Spinal cord (tissue), 10 donors: ENCODE results near the gene ARID3A. TPM values are rescaled to one million over a fixed set of nuclear protein-coding genes. Genes with fewer than 3 reads are reported as not detected.
A peak's percentile ranks its signal among the peaks of the same experiment; 100 is the strongest.
"Not testable (repeated sequence)": the region's sequence is repeated elsewhere in the genome, so short reads cannot be mapped to it uniquely, and the experiment has no call there.

ENCODE experiments used
- DNase-seq, 6 donors: peaks; one replicate each; pipeline versions ENCODE4 v3.0.0 to v3.0.0-alpha.2; 2013 to 2015; ENCODE audit warnings: low spot score in 6 of 6, low read depth in 4 of 6
- H3K27ac ChIP-seq: one replicate; pipeline ENCODE4 v1.5.1; 2013; ENCODE audit warnings: low read depth, low read length, control low read depth
- H3K27me3 ChIP-seq: one replicate; pipeline ENCODE4 v1.6.1; 2013; ENCODE audit warnings: low read length; ENCODE audit not compliant: control insufficient read depth, insufficient read depth
- H3K36me3 ChIP-seq: one replicate; pipeline ENCODE4 v1.6.1; 2013; ENCODE audit warnings: low read length; ENCODE audit not compliant: control insufficient read depth, insufficient read depth
- H3K4me1 ChIP-seq: one replicate; pipeline ENCODE4 v1.6.1; 2013; ENCODE audit warnings: low read length; ENCODE audit not compliant: control insufficient read depth, insufficient read depth
- H3K4me3 ChIP-seq: one replicate; pipeline ENCODE4 v1.5.1; 2013; ENCODE audit warnings: low read depth, low read length, control low read depth
- H3K9me3 ChIP-seq: one replicate; pipeline ENCODE4 v1.6.1; 2013; ENCODE audit warnings: low read length; ENCODE audit not compliant: control insufficient read depth, insufficient read depth
- WGBS: methylation state at CpG from one replicate; pipeline ENCODE4 v1.1.5; 2013; ENCODE audit warnings: missing lambda C conversion rate; ENCODE audit not compliant: insufficient coverage; 5-methylcytosine and 5-hydroxymethylcytosine counted together
- polyA plus RNA-seq, 2 donors: library from polyadenylated mRNA; unstranded; fragments of 120-200 nt; gene quantifications; one replicate each; pipeline ENCODE4 v1.2.1, GENCODE V29; 2013; ENCODE audit not compliant: insufficient read length in 2 of 2
- total RNA-seq, 2 donors: library from RNA; depleted of rRNA in 1 of 2; stranded (reverse); fragments of 120-200 nt in 1 of 2; fragments of >200 nt in 1 of 2; gene quantifications; one replicate each; pipeline versions ENCODE4 v1.2.3 to v1.2.4, GENCODE V29; 2013 to 2014
- donor health status: healthy.

ARID3A gene
- total and polyA plus RNA-seq, 4 donors: 4.8 to 14.8 (median 8.9) TPM

DNA sequence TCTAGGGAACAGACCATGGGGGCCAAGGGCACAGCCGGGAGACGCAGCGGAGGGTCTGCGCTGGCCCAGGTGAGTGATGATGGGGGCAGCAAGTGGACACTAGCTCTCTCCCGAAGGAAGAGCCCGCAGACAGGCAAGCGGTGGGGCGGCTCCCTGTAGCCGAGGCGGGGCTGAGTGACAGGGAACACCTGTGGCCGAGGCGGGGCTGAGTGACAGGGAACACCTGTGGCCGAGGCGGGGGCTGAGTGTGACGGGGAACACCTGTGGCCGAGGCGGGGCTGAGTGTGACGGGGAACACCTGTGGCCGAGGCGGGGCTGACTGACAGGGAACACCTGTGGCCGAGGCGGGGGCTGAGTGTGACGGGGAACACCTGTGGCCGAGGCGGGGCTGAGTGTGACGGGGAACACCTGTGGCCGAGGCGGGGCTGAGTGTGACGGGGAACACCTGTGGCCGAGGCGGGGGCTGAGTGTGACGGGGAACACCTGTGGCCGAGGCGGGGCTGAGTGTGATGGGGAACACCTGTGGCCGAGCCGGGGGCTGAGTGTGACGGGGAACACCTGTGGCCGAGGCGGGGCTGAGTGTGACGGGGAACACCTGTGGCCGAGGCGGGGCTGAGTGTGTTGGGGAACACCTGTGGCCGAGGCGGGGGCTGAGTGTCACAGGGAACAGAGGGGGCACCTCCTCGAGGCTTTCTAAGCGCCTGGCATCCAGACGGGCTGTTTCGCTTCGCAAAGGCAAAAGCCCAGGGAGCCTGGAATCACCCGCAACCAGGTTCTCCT is 34.2 kb upstream of the ARID3A start:
- Histone ChIP-seq H3K4me3 (peak overlapping the region; percentile 64), H3K4me1 (peaks cover 20% of the 10 kb centered on the region), H3K36me3 (peaks cover 52% of the 10 kb centered on the region)
- DNase-seq, H3K27me3 ChIP-seq, H3K9me3 ChIP-seq, H3K27ac ChIP-seq: not testable (repeated sequence)
- WGBS: 92% methylated on average over 37 of the region's 50 CpGs

DNA sequence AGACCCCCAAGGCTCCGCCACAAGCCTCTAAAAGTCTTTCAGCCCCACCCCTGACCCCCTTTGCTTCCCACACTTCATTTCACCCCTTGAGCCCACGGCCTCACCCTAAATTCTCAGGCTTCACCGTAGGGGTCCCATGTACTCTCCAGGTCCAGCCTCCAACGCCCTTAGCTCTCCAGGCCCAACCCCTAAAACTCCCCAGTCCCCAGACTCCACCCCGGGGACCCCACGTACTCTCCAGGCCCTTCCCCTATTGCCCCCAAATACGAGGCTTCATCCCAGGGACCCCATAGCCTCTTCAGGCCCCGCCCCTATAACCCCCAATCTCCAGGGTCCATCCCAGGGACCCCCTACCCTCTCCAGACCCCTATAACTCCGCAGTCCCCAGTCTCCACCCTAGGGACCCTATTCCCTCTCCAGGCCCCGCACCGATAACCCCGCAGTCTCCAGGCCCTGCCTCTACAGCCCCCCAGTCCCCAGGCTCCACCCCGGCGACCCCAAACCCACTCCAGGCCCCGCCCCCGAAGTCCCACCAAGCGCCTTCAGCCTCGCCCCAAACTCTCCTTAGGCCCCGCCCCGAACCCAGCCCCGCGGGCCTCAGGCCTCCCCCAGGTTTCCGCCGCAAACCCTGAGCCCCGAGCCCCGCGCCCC is 33.5 kb upstream of the ARID3A start:
- WGBS: 6% methylated on average over 18 of the region's 27 CpGs

DNA sequence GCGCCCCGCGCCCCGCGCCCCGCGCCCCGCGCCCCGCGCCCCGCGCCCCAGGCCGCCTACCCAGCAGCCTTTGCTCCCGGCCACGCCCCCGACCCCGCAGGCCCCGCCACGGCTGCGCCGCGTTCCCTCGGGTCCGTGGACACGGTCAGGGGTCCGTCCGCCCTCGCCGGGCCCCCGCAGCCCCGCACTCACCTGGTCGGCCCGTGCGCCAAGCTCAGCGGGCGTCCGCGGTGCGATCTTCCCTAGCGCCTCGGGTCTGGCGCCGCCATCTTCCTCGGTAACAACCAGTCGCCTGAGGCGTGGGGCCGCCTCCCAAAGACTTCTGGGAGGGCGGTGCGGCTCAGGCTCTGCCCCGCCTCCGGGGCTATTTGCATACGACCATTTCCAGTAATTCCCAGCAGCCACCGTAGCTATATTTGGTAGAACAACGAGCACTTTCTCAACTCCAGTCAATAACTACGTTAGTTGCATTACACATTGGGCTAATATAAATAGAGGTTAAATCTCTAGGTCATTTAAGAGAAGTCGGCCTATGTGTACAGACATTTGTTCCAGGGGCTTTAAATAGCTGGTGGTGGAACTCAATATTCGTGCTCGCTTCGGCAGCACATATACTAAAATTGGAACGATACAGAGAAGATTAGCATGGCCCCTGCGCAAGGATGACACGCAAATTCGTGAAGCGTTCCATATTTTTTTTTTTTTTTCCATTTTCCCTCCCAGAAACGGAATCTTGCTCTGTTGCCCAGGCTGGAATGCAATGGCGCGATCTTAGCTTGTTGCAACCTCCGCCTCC is 32.7 kb upstream of the ARID3A start, which contains the start of the genes MED16 and RNU6-9:
TSS of gene MED16 (minus strand) at position 294 of the 796 bp plus-strand sequence. CDS start 2,056 bp downstream, outside the sequence.
TSS of gene RNU6-9 (plus strand) at position 591 of the 796 bp plus-strand sequence.
- WGBS: under 1% methylated on average over 63 of the region's 69 CpGs
- H3K4me1 ChIP-seq: peaks cover 11% of the 10 kb centered on the region
- DNase-seq: peak; percentile 85 to 99 (median 94)

More for the DNA sequence above, 33.5 kb upstream of the ARID3A start:
- Histone ChIP-seq H3K9me3 (no peaks in the 10 kb centered on the region), H3K4me1 (peaks cover 13% of the 10 kb centered on the region), H3K27ac (peak overlapping the region; percentile 16), H3K36me3 (peaks cover 53% of the 10 kb centered on the region), H3K27me3 (no peaks in the 10 kb centered on the region), H3K4me3 (peak overlapping the region; percentile 64)
- DNase-seq: peak in 1 of 6 donors; percentile 28

DNA sequence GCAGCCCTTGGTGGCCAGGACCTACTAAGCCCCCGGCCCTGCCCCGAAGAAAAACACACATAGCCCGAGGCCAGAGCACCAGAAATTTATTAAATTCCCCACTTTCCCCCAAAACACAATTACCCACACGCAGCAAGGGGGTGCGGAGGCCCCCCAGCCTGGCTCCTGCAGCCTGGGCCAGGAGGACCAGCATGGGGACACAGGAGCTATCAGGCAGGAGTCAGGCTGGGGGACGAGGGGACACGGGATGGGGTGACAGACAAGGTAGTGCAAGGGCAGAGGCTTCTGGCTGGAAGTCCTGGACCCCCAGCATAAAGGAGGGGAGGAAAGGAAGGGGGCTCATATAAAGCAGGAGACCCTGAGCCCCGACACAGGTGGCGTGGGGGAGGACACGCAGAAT is 29.4 kb upstream of the ARID3A start:
- Histone ChIP-seq H3K36me3 (peaks cover 51% of the 10 kb centered on the region), H3K4me3 (no peak overlapping the region), H3K4me1 (peaks cover 16% of the 10 kb centered on the region), H3K9me3 (no peaks in the 10 kb centered on the region), H3K27me3 (no peaks in the 10 kb centered on the region), H3K27ac (no peak overlapping the region)
- DNase-seq: no peak
- 97% methylated on average over 6 of the region's 10 CpGs for WGBS

More for the DNA sequence above, 32.7 kb upstream of the ARID3A start, which contains the start of the genes MED16 and RNU6-9:
- Histone ChIP-seq H3K36me3 (peaks cover 52% of the 10 kb centered on the region), H3K27me3 (no peaks in the 10 kb centered on the region), H3K9me3 (no peaks in the 10 kb centered on the region), H3K27ac (peak within 1 kb of the TSS; percentile 91), H3K4me3 (peak within 1 kb of the TSS; percentile 64)

DNA sequence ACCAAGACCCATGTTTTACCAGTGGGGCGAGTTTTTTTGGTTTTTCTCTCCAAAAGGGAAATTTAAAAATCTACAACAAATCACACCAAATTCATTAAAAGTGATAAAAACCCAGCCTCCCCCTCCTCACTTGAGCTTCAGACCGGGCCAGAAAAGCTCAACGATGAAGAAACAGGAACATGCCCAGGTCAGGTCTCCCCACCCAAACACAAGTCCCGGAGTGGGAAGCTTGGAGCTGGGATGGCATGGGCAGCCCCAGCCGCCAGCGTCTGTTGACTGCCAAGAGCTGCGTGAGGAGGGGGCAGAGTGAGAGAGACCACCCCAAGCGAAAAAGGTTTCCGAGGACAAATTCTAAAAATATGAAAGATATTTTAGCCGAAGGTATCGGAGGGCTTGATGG is 28.8 kb upstream of the ARID3A start:
- H3K27ac ChIP-seq: no peak overlapping the region
- no peaks in the 10 kb centered on the region for H3K9me3 ChIP-seq
- no peaks in the 10 kb centered on the region for H3K27me3 ChIP-seq
- no peak overlapping the region for H3K4me3 ChIP-seq
- peaks cover 56% of the 10 kb centered on the region for H3K36me3 ChIP-seq
- H3K4me1 ChIP-seq: peaks cover 13% of the 10 kb centered on the region
- DNase-seq: no peak
- 98% methylated on average over 10 of the region's 11 CpGs for WGBS

DNA sequence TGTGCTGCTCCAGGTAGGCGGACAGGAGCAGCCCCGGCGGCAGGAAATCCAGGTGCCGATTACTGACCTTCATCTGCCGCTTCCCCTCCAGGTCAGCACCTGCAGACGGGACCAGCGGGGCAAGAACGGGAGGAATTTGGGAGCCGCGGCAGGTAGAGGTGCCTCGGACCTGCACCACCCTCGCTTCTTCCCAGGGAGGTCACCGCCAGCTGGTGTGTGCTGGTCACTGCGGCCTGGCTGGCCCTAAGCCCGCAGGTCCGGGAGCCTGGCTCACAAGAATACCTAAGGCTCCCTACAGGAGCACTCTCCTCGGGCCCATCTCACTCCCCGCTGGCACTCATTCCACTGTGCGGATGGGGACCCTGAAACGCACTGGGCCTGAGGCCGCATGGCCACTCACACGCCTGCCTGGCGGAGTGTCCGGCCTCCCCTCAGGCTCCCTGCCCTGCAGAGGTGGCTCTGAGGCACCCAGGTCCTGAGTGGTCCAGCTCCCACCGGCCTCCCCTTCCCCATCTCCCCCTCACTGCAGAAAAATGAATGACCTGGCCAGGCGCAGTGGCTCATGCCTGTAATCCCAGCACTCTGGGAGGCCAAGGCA is 28.3 kb upstream of the ARID3A start:
- no peak for DNase-seq
- Histone ChIP-seq H3K4me3 (no peak overlapping the region), H3K27me3 (no peaks in the 10 kb centered on the region), H3K36me3 (peaks cover 60% of the 10 kb centered on the region), H3K4me1 (peaks cover 8% of the 10 kb centered on the region), H3K27ac (no peak overlapping the region), H3K9me3 (no peaks in the 10 kb centered on the region)
- WGBS: 88% methylated on average over 26 of the region's 26 CpGs

DNA sequence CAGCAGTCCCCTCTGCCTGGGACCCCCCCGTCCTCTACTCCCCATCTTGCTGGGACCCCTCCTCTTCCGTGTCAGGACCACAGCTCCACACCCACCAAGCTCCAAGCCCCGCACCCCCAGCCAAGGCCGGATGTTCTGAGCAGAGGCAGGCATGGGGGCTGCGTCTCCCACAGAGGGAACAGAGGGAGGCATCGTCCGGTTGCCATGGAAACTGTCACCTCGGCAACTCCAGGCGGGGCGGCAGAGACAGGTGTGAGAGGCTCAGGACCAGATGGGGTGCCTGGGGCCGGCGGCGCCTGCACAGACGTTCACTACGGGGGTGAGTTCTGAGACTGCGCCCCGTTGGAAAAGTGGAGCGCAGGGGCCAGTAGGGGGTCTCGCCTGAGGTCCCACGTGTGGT is 27.2 kb upstream of the ARID3A start:
- H3K27ac ChIP-seq: no peak overlapping the region
- DNase-seq: peak in 3 of 6 donors; percentile 37 to 91 (median 91)
- peaks cover 60% of the 10 kb centered on the region for H3K36me3 ChIP-seq
- no peak overlapping the region for H3K4me3 ChIP-seq
- no peaks in the 10 kb centered on the region for H3K27me3 ChIP-seq
- no peaks in the 10 kb centered on the region for H3K9me3 ChIP-seq
- 19% methylated on average over 19 of the region's 20 CpGs for WGBS
- peaks cover 16% of the 10 kb centered on the region for H3K4me1 ChIP-seq

DNA sequence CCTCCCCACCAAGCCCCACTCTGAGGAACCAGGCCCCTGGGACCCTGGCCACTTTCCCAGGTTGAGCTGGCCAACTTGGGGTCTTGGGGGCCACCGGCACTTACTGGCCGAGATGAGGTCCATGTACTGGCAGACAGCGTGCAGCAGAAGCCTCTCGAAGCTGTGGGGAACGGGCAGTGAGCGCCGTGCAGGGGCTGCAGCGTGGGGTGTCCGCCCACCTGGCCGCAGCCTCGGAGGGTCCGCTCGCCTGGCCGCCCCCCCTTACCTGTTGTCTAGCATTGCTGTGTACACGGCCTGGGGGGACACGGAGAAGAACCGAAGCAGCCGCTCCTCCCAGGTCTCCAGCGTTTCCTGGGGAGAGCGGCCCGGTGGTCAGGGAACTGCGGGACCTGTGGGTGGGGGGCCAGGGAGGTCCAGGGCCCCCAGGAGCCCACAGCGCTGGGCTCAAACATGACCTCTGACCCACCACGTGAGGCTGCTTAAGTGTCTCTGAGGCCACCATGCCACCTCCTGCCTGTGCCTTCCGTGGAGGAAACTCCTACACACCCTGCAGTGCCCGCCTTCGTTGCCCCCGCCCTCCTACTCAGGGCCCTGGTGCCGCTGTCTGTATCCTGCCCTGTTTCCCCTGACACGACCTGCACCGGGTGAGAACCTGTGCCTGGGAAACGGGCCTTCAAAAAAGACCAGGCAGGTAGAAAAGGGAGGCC is 26.3 kb upstream of the ARID3A start:
- peaks cover 16% of the 10 kb centered on the region for H3K4me1 ChIP-seq
- DNase-seq: no peak
- H3K36me3 ChIP-seq: peaks cover 67% of the 10 kb centered on the region
- no peaks in the 10 kb centered on the region for H3K9me3 ChIP-seq
- no peaks in the 10 kb centered on the region for H3K27me3 ChIP-seq
- H3K27ac ChIP-seq: no peak overlapping the region
- 83% methylated on average over 28 of the region's 32 CpGs for WGBS
- no peak overlapping the region for H3K4me3 ChIP-seq

DNA sequence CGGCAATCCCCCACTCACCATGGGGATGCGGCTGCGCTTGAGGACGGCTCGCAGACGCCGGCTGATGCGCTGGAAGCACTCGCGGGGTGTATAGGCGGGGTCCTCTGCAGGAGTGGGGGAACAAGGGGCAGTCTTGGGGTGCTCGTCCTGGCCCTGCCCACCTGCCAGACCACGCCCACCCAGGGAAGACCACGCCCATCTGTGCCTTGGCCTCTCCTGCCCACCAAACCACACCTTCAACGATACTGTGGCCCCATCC is 25.9 kb upstream of the ARID3A start:
- Histone ChIP-seq H3K4me1 (peaks cover 16% of the 10 kb centered on the region), H3K9me3 (no peaks in the 10 kb centered on the region), H3K27ac (no peak overlapping the region), H3K4me3 (no peak overlapping the region), H3K36me3 (peaks cover 67% of the 10 kb centered on the region), H3K27me3 (no peaks in the 10 kb centered on the region)
- 94% methylated on average over 4 of the region's 15 CpGs for WGBS
- no peak for DNase-seq
